ENCODE data around the gene SFTPA1.
"Not testable (repeated sequence)": the region's sequence is repeated elsewhere in the genome, so short reads cannot be mapped to it uniquely, and the experiment has no call there.

The SFTPA1 gene

DNA sequence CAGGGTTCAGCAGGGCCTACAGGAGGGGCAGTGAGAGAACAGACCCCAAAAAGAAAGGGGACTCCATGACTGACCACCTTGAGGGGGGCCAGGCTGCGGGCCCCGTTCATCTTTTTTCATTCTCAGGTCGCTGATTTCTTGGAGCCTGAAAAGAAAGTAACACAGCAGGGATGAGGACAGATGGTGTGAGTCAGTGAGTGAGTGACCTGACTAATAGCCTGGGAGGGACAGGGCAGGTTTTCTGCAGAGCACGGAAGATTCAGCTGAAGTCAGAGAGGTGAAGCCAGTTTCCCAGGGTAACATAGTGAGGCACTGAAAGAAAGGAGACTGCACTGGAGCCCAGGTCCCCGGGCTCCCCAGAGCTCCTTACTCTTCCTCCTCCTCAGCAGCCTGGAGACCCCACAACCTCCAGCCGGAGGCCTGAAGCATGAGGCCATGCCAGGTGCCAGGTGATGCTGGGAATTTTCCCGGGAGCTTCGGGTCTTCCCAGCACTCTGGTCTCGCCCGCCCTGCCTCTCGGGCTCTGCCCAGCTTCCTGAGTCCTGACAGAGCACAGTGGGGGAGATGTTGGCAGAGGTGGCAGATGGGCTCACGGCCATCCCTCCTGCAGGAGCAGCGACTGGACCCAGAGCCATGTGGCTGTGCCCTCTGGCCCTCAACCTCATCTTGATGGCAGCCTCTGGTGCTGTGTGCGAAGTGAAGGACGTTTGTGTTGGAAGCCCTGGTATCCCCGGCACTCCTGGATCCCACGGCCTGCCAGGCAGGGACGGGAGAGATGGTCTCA is 646 bp downstream of the SFTPA1 start:
- DNase-seq (ENCODE audit: low read depth): not testable (repeated sequence)

DNA sequence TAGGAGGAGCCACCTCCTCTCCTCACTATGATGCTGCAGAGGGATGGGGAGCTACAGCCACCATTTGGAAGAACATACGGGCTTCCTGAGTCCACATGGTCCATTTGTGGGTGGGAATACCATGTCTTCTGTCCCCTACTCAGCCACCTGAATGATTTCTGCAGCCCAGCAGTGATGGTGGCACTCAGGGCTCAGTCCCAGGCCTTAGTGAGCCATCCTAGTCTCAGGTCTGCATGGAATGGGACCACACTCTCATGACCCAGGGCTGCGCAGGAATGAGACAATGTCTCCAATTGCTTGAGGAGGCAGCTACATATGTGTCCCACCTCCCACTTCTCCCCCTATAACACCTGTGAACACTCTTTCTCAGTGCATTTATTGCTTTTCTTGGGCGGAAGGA is 4.8 kb downstream of the SFTPA1 start:
- no peak for DNase-seq (ENCODE audit: low read depth)

DNA sequence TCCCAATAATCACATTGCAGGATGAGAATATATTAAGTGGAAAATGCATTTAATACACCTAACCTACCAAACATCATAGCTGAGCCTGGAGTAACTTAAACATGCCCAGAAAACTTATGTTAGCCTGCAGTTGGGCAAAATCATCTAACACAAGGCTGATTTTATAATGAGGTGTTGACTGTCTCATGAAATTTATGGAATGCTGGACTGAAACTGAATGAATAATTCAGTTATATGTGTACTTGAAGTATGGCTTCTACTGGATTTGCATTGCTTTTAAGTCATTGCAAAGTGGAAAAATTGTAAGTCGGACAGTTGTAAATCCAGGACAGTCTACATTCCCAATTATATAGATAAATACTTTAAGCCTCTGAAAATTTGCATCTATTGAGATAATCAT is 5.4 kb downstream of the SFTPA1 start:
- no peak for DNase-seq (ENCODE audit: low read depth)

DNA sequence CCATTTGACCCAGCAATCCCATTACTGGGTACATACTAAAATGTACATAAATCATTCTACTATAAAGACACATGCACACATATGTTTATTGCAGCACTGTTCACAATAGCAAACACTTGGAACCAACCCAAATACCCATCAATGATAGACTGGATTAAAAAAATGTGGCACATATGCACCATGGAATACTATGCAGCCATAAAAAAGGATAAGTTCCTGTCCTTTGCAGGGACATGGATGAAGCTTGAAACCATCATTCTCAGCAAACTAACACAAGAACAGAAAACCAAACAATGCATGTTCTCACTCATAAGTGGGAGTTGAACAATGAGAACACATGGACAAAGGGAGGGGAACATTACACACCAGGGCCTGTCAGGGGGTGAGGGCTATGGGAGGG is 12.9 kb downstream of the SFTPA1 start:
- DNase-seq (ENCODE audit: low read depth): not testable (repeated sequence)

DNA sequence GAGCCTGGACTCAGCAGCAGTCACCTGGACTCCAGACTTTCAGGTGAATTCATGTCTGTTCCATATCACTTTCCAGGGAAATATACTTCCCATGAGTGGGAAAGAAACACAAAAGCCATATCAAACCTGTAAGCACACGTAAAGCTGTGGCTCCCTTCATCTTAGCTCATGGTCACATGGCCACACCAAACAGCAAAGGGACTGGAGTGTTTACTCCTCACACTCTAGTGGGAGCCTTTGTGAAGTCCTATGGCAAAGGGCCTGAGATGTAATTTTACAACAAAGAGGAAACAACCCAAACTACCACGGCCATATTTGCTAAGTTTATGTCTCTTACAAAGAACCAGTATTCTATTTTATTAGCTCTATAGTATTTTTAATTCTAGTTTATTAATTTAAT is 16.3 kb downstream of the SFTPA1 start:
- DNase-seq (ENCODE audit: low read depth): no peak

DNA sequence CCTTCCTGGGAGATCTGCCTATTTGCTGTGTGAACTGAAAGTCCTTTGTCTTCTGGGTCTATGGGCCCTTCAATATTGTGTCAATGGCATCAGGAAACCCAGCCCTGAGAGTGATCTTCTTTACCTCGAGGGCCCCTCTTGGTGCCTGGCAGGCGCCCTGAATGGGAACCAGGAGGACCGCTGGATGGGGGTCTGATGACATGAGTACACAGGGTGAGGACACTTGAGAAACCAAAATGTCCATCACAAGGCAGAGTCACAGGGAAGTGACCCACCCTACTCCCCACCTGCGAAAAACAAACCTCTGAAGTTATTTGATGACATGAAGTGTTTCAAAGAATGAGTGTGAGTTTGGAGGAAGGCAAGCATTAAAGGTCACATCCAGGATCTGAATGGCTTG is 17.3 kb downstream of the SFTPA1 start:
- DNase-seq (ENCODE audit: low read depth): no peak

DNA sequence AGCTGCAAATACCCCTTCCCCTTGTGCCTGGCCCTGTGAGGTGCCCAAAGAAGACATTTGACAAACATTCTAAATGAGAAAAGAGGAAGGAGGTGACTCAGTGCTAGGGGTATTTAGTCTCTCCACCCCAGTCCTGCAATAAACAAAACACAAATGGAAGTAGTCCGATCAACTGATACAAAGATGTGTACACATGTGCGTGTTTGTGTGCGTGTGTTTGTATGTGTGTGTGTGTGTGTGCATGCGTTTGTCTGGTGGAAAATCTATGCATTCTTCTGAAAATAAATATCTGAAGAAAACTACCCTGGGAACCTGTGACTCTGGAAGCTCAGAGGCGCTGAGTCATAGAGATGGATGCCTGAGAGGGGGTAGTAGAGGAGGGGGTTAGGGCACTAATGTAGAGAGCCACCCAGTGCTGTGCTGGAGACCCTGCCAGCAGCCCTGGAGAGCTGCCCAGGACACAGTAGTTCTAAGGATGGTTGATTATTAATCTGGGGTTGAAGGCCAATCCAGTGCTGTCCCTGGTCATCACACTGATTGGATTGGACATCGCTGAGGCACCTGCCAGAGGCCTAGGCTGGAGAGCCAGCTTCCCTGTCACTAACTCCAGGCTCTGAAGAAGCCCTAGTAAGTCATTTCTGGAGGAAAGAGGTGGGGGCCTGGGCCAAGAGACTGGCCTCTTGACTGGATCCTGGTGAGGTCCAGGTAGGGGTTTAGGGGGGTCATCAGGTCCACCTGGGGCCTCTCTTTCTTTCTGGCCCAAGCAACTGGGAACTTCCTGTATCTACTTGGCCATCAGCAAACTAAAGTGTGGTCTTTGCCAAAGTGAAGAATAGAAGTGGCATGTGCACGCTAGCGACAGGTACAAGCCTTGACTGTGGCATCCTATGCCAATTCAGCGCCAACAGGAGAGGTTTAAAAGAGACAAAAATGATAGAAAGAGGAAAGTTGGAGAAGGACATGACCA is 18.5 kb downstream of the SFTPA1 start:
- DNase-seq (ENCODE audit: low read depth): no peak

DNA sequence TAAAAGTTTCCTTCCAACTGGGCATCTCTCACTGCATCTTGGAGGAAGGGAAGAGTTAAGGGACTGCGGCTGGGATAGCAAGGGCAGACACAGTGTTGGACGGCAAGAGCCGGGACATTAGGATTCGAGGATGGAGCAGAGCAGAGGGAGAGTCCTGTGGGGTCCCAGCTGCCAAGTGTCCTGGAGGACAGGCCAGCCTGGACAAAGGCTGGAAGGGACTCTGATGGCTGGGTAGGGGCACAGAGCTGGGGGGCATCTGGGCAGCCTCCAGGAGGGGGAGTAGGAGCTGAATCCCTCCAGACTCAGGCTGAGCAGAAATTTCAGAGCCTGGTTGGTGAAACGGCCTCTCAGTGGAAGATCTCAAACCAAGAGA is 19.2 kb downstream of the SFTPA1 start:
- no peak for DNase-seq (ENCODE audit: low read depth)

DNA sequence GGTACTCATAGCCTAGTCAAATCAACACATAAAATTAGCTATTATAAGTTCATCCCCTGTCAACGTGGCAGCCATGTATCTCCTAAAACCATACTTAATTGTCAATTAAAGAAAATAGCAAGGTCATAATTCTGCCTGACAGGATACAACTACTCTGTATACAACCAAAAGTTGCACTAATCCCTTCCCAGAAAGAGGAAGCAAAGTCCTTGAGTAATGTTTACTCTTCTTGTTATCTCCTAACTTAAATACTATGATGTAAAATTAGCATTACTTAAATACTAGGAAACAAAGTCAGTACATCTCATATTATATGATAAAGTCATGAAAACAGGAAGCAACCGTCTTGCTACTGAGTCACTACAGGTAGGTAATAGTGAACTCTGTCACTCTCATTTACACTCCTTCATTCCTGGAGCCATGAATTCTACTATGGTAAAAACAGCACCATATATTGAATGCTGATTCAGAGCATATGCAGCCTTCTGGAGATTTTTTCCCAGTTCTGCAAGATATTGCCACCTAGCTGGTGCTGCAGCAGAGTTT is 26.0 kb downstream of the SFTPA1 start:
- DNase-seq (ENCODE audit: low read depth): not testable (repeated sequence)

DNA sequence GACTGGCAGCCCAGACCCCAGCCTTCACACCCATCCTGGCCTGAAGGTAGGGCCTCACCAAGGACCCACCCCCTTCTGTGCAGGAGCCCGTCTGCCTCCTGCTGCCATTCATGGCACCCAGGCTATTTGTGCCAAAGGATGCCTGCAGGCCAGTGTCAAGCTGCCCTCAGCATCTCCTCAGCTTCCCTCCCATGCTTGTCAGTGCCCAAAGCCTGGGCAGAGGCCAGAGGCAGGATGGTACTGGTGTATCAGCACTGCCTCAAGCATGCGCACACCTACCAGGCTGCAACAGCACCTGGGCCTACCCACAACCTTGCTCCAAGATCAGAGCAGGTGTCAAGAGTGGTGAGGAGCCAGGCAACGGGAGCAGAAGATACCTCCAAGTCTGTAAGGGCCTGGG is 27.6 kb downstream of the SFTPA1 start:
- DNase-seq (ENCODE audit: low read depth): no peak

DNA sequence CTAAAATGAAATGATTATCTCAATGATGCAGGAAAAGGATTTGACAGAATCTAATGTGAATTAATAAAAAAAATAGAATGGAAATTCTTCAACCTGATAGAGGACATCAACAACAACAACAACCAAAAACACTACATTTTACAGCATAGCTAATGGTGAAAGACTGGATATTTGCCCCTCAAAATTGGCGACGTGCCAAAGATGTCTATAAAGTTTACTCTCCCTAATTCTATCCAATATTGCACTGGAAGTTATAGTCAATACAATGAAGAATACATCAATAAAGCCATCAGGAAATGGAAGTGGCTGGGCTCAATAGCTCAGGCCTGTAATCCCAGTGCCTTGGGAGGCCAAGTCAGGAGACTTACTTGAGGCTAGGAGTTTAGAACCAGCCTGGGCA is 42.0 kb downstream of the SFTPA1 start:
- DNase-seq (ENCODE audit: low read depth): not testable (repeated sequence)

DNA sequence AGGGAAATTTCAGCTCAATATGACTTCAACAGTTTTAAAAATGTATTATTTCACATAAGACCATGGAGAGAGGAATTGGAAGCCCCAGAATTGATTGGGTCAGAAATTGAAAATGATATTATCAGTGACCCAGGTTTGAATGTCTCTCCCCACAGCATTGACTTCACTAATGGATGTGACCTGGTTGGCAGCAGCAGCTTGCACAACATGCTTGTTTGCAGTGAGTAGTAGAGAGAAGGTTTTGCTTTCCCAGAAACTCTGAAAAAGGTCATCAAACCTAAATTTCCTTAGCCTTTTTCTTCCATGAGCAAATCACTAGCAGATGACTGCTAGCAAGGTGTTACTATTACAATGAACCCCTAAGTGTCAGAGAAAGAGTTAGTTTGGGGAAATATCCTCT is 52.5 kb downstream of the SFTPA1 start:
- not testable (repeated sequence) for DNase-seq (ENCODE audit: low read depth)

DNA sequence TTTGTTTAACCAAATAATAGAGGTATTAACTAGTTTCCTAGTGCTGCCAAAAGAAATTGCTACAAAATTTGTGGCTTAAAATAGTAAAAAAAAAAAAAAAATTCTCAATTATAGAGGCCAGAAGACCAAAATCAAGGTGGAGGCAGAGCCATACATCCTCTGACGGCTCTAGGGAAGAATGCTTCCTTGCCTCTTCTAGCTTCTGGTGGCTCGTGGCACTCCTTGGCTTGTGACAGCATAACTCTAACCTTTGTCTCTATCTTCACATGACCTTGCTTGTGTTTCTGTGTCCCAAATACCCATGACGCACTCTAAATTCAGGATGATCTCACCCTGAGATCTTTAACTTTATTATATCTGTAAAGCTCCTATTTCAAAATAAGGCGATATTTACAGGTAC is 53.9 kb downstream of the SFTPA1 start:
- DNase-seq (ENCODE audit: low read depth): not testable (repeated sequence)
